K562 (cell line): ENCODE measurements around the gene ITGA7. TPM values are rescaled to one million over a fixed set of nuclear protein-coding genes. Genes with fewer than 3 reads are reported as not detected.

Source experiments
- CBX5 ChIP-seq: IDR thresholded peaks from 2 replicates; pipeline ENCODE4 v1.6.1; 2014; ENCODE audit warnings: low read depth, borderline replicate concordance
- CREM ChIP-seq: IDR thresholded peaks from 2 replicates; pipeline ENCODE4 v1.6.1; 2014; ENCODE audit warnings: antibody characterized with exemption, low read depth
- CXXC5 ChIP-seq: fragments of 250-450 bp; sonication (Bioruptor Pico); IDR thresholded peaks from 2 replicates; pipeline ENCODE4 v1.8.0; 2022; ENCODE audit warnings: inconsistent platforms, mild to moderate bottlenecking, moderate library complexity
- ERF ChIP-seq: fragments of 450-650 bp; formaldehyde crosslinking; IDR thresholded peaks from 2 replicates; pipeline ENCODE4 v1.4.0; 2020; ENCODE audit warnings: mild to moderate bottlenecking, mixed read lengths
- GABPB2 ChIP-seq: fragments of 250-450 bp; sonication (Bioruptor Pico); conservative IDR thresholded peaks from 2 replicates; pipeline ENCODE4 v1.5.1; 2021; ENCODE audit warnings: mild to moderate bottlenecking
- L3MBTL2 ChIP-seq: fragments of 450-650 bp; IDR thresholded peaks from 2 replicates; pipeline ENCODE4 v1.6.1; 2016; ENCODE audit warnings: mild to moderate bottlenecking, moderate library complexity
- MAX ChIP-seq: sonication (generic); formaldehyde crosslinking; IDR thresholded peaks from 2 replicates; pipeline ENCODE4 v1.9.0; 2022; ENCODE audit warnings: mild to moderate bottlenecking, missing genetic modification reagents
- MAZ ChIP-seq, 2 experiments: fragments of 450-650 bp in 1 of 2; sonication (generic) in 1 of 2; formaldehyde crosslinking; IDR thresholded peaks in 1 of 2; conservative IDR thresholded peaks in 1 of 2; 2 replicates each; pipeline versions ENCODE4 v1.4.0 to v1.5.0; 2020; ENCODE audit warnings: mild to moderate bottlenecking in 1 of 2, missing genetic modification reagents in 1 of 2
- MBD1 ChIP-seq: fragments of 250-450 bp; sonication (Bioruptor Pico); IDR thresholded peaks from 2 replicates; pipeline ENCODE4 v1.8.0; 2022; ENCODE audit warnings: inconsistent platforms
- MYC ChIP-seq, 2 experiments: fragments of 250-450 bp in 1 of 2; sonication (Bioruptor Pico) in 1 of 2; IDR thresholded peaks; 2 replicates each; pipeline versions ENCODE4 v1.5.1 to v1.6.1; 2012 to 2021; ENCODE audit warnings: low read depth in 2 of 2, borderline replicate concordance in 1 of 2, improper control_type of control experiment in 1 of 2, low read length in 1 of 2, mild to moderate bottlenecking in 1 of 2, moderate library complexity in 1 of 2
- NBN ChIP-seq: fragments of 450-650 bp; IDR thresholded peaks from 2 replicates; pipeline ENCODE4 v1.6.1; 2016; ENCODE audit warnings: low read depth, mild to moderate bottlenecking
- NR4A1 ChIP-seq, 2 experiments: fragments of 250-450 bp in 1 of 2; fragments of 450-650 bp in 1 of 2; sonication (Bioruptor Pico) in 1 of 2; IDR thresholded peaks; 2 replicates each; pipeline versions ENCODE4 v1.4.0 to v1.6.1; 2016 to 2020; ENCODE audit warnings: mild to moderate bottlenecking in 2 of 2, missing compliant biosample characterization in 1 of 2, missing genetic modification characterization in 1 of 2, moderate library complexity in 1 of 2
- SMARCE1 ChIP-seq: fragments of 450-650 bp; IDR thresholded peaks from 2 replicates; pipeline ENCODE4 v1.7.1; 2016; ENCODE audit warnings: mild to moderate bottlenecking
- YY1 ChIP-seq, 3 experiments: IDR thresholded peaks; 2 replicates each; pipeline ENCODE4 v1.6.1; 2011; ENCODE audit warnings: low read length in 2 of 3, mild to moderate bottlenecking in 2 of 3, moderate library complexity in 2 of 3, borderline replicate concordance in 1 of 3, control low read depth in 1 of 3, low read depth in 1 of 3; ENCODE audit not compliant: insufficient read depth in 3 of 3, insufficient replicate concordance in 2 of 3, control insufficient read depth in 1 of 3, insufficient read length in 1 of 3; ENCODE audit errors: extremely low read depth in 1 of 3
- ZBTB1 ChIP-seq: sonication (generic); formaldehyde crosslinking; IDR thresholded peaks from 2 replicates; pipeline ENCODE4 v1.8.1; 2023; ENCODE audit warnings: missing genetic modification reagents, low read depth, mild to moderate bottlenecking, borderline replicate concordance
- ZBTB43 ChIP-seq: sonication (generic); formaldehyde crosslinking; IDR thresholded peaks from 2 replicates; pipeline ENCODE4 v1.8.0; 2023; ENCODE audit warnings: mild to moderate bottlenecking, missing genetic modification reagents
- ZNF436 ChIP-seq: fragments of 250-450, 450-650 bp; sonication (Bioruptor Pico); formaldehyde crosslinking; IDR thresholded peaks from 2 replicates; pipeline ENCODE4 v1.7.0; 2020; ENCODE audit warnings: mild to moderate bottlenecking
- ZNF445 ChIP-seq: fragments of 250-450 bp; sonication (Bioruptor Pico); IDR thresholded peaks from 2 replicates; pipeline ENCODE4 v1.4.0; 2020; ENCODE audit warnings: low read depth, mild to moderate bottlenecking, moderate library complexity
- ZNF740 ChIP-seq, 3 experiments: fragments of 200-800 bp in 1 of 3; sonication (Bioruptor generic) in 1 of 3; sonication (generic) in 1 of 3; formaldehyde crosslinking in 1 of 3; IDR thresholded peaks; 2 replicates each; pipeline versions ENCODE4 v1.6.1 to v1.8.0; 2016 to 2022; ENCODE audit warnings: mild to moderate bottlenecking in 2 of 3, missing compliant biosample characterization in 2 of 3, missing genetic modification characterization in 2 of 3, missing genetic modification reagents in 1 of 3
- polyA plus RNA-seq, 8 experiments: library from polyadenylated mRNA; depleted of rRNA in 4 of 8; stranded (reverse) in 5 of 8; unstranded in 3 of 8; fragments of >200 nt; fragmentation: Nextera tagmentation in 2 of 8; fragmentation: Illumina TruSeq in 1 of 8; extraction: Ambion mirVana in 2 of 8; extraction: Trizol in 1 of 8; gene quantifications; 2 replicates each; pipeline versions ENCODE4 v1.2.1 to v1.2.3, GENCODE V29; 2011 to 2014; ENCODE audit warnings: inconsistent platforms in 1 of 8, missing spikeins in 1 of 8
- total RNA-seq, 7 experiments: library from RNA; depleted of rRNA in 6 of 7; stranded (reverse); fragments of >200 nt in 6 of 7; fragmentation: Illumina TruSeq in 2 of 7; extraction: Trizol in 2 of 7; gene quantifications; 2 replicates each; pipeline versions ENCODE4 v1.2.1 to v1.2.3, GENCODE V29; 2011 to 2021; ENCODE audit warnings: low replicate concordance in 1 of 7

Gene ITGA7
- total and polyA plus RNA-seq, 9 of the 15 experiments (the other 6 are each of a cell fraction or from before 2014, with no cell fraction given): 0.11 to 2.3 (median 0.56) TPM; not detected in 1

- TF ChIP-seq MAX (CRISPR knock-in tag) (peak; percentile 49), ZNF445 (CRISPR knock-in tag) (no peak), CREM (peak; percentile 52; the same call in 1 of the 2 replicates), ZNF436 (CRISPR knock-in tag) (peak; percentile 86), MAZ (CRISPR knock-in tag; conservative IDR thresholded peaks at IDR 0.05 in 1 of 2, IDR thresholded peaks at IDR 0.05 in 1 of 2) (peak in 1 of 2 experiments; percentile 56; a peak in 1 of 4 replicates), MYC (IDR thresholded peaks at IDR 0.05; ENCODE audit: low read depth, low read length) (peak; percentile 54), MYC (CRISPR knock-in tag; IDR thresholded peaks at IDR 0.05; ENCODE audit: borderline replicate concordance, low read depth) (no peak), SMARCE1 (peak; percentile 36; the same call in 1 of the 2 replicates), L3MBTL2 (peak; percentile 41; the same call in 1 of the 2 replicates), ZBTB1 (no peak), CBX5 (no peak), NBN (peak; percentile 33; the same call in 1 of the 2 replicates), CXXC5 (CRISPR knock-in tag) (peak; percentile 59), YY1 (IDR thresholded peaks at IDR 0.05; ENCODE audit: borderline replicate concordance in 1 of 3, control insufficient read depth in 1 of 3, extremely low read depth in 1 of 3, insufficient read depth in 3 of 3, insufficient read length in 1 of 3, insufficient replicate concordance in 2 of 3, low read depth in 1 of 3, low read length in 2 of 3) (peak in 1 of 3 experiments; percentile 8), ZBTB43 (CRISPR knock-in tag) (0 out of 2 replicates have a peak, but pooled peaks have one; percentile 65), NR4A1 (CRISPR knock-in tag; IDR thresholded peaks at IDR 0.05) (no peak), NR4A1 (tag; IDR thresholded peaks at IDR 0.05) (0 out of 2 replicates have a peak, but pooled peaks have one; percentile 40), ERF (CRISPR knock-in tag) (peak; percentile 13; the same call in 1 of the 2 replicates), ZNF740 (CRISPR knock-in tag; IDR thresholded peaks at IDR 0.05) (peak; percentile 29; the same call in 1 of the 2 replicates), ZNF740 (tag; IDR thresholded peaks at IDR 0.05) (no peak), GABPB2 (no peak), MBD1 (CRISPR knock-in tag) (no peak)
Measured at GRCh38 chr12:55743406-55744339, 36.0 kb upstream of the ITGA7 start (continued).
